GM21360 (cell line): Measurements from ENCODE around the gene ROR1.
A peak's percentile ranks its signal among the peaks of the same experiment; 100 is the strongest.
"Not testable (repeated sequence)": the region's sequence is repeated elsewhere in the genome, so short reads cannot be mapped to it uniquely, and the experiment has no call there.

ENCODE experiments used
- ATAC-seq: cut with Tn5 transposase; IDR thresholded peaks from one replicate; pipeline ENCODE4 v1.9.1; 2021; ENCODE audit warnings: mild to moderate bottlenecking, moderate library complexity; ENCODE audit not compliant: unreplicated experiment

ROR1 gene

GRCh38 chr1:64196074-64196870 lies 422.5 kb downstream of the ROR1 start:
- ATAC-seq: no peak

- ATAC-seq: no peak
These were observed 423.3 kb downstream of the ROR1 start for GRCh38 chr1:64197076-64197475.

- ATAC-seq: no peak
These were observed 425.3 kb downstream of the ROR1 start for GRCh38 chr1:64199154-64199553.

- ATAC-seq: no peak
These were observed 426.2 kb downstream of the ROR1 start for GRCh38 chr1:64200064-64200463.

DNA sequence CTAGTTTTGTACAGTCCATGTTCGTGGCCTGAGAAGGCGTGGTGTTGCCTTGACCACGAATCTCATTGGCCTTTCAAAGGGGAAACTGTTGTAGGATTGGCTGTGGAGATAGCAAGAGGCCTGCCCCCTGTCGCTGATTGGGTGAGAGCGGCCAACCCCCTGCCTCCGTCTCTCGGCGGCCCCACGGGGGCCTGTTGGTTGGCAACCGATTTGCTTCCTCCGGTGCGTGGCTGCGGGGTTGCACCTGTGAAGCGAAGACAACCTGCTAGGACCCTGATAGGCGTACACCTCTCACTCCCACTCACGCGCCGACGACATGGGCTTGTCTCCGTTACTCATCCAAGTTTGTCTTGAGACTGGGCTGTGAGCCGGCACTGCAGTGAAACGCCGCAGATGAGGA lies 429.6 kb downstream of the ROR1 start, which contains the start of gene UBE2U:
UBE2U (plus strand) TSS at position 204 of the 400 bp plus-strand sequence. CDS start 428 bp downstream, outside the sequence.
- ATAC-seq: no peak

DNA sequence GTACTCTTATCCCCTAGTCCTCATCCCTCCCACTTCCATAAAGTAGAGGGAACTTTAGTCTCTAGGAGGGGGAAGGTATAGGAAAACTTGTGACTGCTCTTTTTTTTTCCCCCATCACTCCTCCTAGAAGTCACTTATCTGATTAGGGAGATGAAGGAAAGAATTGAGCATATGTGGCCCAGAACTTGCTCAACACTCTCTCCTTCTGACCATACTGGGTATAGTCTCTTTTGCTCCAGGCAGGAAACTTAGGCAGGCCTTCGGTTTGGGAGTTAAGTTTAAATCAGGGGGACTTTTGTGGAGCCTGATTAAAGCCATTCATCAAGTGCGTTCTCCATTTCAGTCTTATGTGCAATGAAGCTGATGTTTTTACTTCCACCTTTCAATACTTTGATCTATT lies 435.4 kb downstream of the ROR1 start:
- no peak for ATAC-seq

- no peak for ATAC-seq
These were observed 438.2 kb downstream of the ROR1 start for GRCh38 chr1:64212031-64212430.

DNA sequence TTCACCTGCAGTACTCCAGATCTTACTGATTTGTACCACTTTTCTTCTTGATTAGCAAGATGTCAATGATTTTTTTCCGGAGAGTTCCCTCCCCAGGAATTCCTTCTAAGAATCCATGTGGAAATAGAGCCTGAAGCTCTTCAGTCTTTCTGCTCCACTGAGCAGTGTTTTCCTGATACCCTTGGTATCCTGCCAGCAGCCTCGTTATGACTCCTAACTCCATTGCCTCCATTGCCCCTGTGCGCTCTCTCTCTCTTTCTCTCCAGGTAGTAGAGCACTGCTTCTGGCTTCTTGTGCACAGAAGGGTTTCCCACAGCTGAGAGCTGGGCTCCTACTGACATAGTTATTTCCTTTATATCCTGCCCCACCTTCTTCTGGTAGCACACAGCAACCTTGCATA lies 441.8 kb downstream of the ROR1 start:
- no peak for ATAC-seq

- ATAC-seq: no peak
These were observed 446.4 kb downstream of the ROR1 start for GRCh38 chr1:64220241-64220640.

- peak; percentile 72 for ATAC-seq
These were observed 449.7 kb downstream of the ROR1 start for GRCh38 chr1:64223329-64224151.

DNA sequence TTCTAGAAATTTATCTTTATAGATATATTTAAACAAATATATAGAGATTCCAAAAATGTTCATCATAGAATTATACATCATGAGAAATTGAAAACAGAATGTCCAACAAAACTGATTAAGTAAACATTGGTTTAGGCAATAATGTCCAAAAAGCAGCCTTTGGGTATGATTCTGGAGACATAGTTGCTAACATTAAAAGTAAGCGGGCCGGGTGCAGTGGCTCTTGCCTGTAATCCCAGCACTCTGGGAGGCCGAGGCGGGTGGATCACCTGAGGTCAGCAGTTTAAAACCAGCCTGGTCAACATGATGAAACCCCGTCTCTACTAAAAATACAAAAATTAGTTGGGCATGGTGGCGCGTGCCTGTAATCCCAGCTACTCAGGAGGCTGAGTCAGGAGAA lies 450.4 kb downstream of the ROR1 start:
- not testable (repeated sequence) for ATAC-seq

- no peak for ATAC-seq
These were observed 454.5 kb downstream of the ROR1 start for GRCh38 chr1:64228167-64228957.

- no peak for ATAC-seq
These were observed 455.5 kb downstream of the ROR1 start for GRCh38 chr1:64229307-64229706.
